Activated naive CD4-positive, alpha-beta T cell treated with anti-CD3 and anti-CD28 coated beads for 36 hours (primary cell): ENCODE data around the gene PTCD2. TPM values are rescaled to one million over a fixed set of nuclear protein-coding genes. Genes with fewer than 3 reads are reported as not detected.

Source experiments
- CTCF ChIA-PET: fragments of 350-600 bp; sonication (Branson Sonifier 250); formaldehyde crosslinking; loops from one replicate; lab custom pipeline; 2021; ENCODE audit warnings: antibody characterized with exemption; lab: Charles Lee
- DNase-seq: peaks from one replicate; pipeline ENCODE4 v3.0.0-alpha.2; 2020
- H3K27ac Mint-ChIP-seq: one replicate; pipeline ENCODE4 v1.8.0; 2021; ENCODE audit warnings: mild to moderate bottlenecking, mixed read lengths
- H3K27me3 Mint-ChIP-seq: one replicate; pipeline ENCODE4 v1.8.0; 2021; ENCODE audit warnings: low read depth, mixed read lengths
- H3K36me3 Mint-ChIP-seq: one replicate; pipeline ENCODE4 v1.8.0; 2021; ENCODE audit warnings: low read depth, mixed read lengths
- H3K4me1 Mint-ChIP-seq: one replicate; pipeline ENCODE4 v1.8.0; 2021; ENCODE audit warnings: low read depth, mixed read lengths
- H3K4me3 Mint-ChIP-seq: one replicate; pipeline ENCODE4 v1.8.0; 2021; ENCODE audit warnings: mild to moderate bottlenecking, moderate library complexity, mixed read lengths
- H3K9me3 Mint-ChIP-seq: one replicate; pipeline ENCODE4 v1.8.0; 2021; ENCODE audit warnings: mixed read lengths
- intact Hi-C: fragments of 100-400 bp; cut with micrococcal nuclease; formaldehyde crosslinking; loops from one replicate; pipeline ENCODE4 v1.15.1; 2023
- total RNA-seq, 2 experiments: library from RNA; stranded (reverse); gene quantifications; one replicate each; pipeline ENCODE4 v1.2.3, GENCODE V29; 2021

The PTCD2 gene
- 10 to 100 TPM; 10.1 to 11.6 TPM for total RNA-seq

- Mint-ChIP-seq H3K27ac (peak within 1 kb of the TSS; percentile 91), H3K4me3 (peak within 1 kb of the TSS; percentile 80), H3K9me3 (no peaks in the 10 kb centered on the region), H3K4me1 (peaks cover 45% of the 10 kb centered on the region), H3K27me3 (no peaks in the 10 kb centered on the region), H3K36me3 (peaks cover 24% of the 10 kb centered on the region)
- CTCF ChIA-PET, result interaction anchor here (0.6 to 4.1 kb wide), 3 partner anchors 12 to 687 kb away, joined by 4 to 28 read pairs (median 4); no protein-coding TSS in a partner anchor
- intact Hi-C loops, result loop anchor here (1.0 to 5.0 kb wide), 6 partner anchors 12 to 538 kb away; no protein-coding TSS in a partner anchor
- DNase-seq, result peak; percentile 97
Measured at GRCh38 chr5:72319976-72320752, at the start of gene PTCD2, which contains the start of gene MRPS27. Gene PTCD2 (plus strand): TSS chr5:72320373. CDS start chr5:72320383, 10 bp downstream. Gene MRPS27 (minus strand): TSS chr5:72320240. CDS start chr5:72320221, 19 bp downstream.

- no peak for DNase-seq
- H3K27ac Mint-ChIP-seq, result no peak overlapping the region
- CTCF ChIA-PET, result interaction anchor here (1.0 kb wide), 1 partner anchor 11 kb away, joined by 4 read pairs; no protein-coding TSS in a partner anchor
- no peak overlapping the region for H3K4me3 Mint-ChIP-seq
- peaks cover 25% of the 10 kb centered on the region for H3K36me3 Mint-ChIP-seq
- H3K4me1 Mint-ChIP-seq, result peaks cover 4% of the 10 kb centered on the region
- no peaks in the 10 kb centered on the region for H3K27me3 Mint-ChIP-seq
- H3K9me3 Mint-ChIP-seq, result no peaks in the 10 kb centered on the region
- intact Hi-C loops, result no loop called here
Measured at GRCh38 chr5:72271702-72272101, 48.5 kb upstream of the PTCD2 start.

- Mint-ChIP-seq H3K27ac (no peak overlapping the region), H3K4me3 (no peak overlapping the region), H3K27me3 (no peaks in the 10 kb centered on the region), H3K36me3 (peaks cover 31% of the 10 kb centered on the region), H3K9me3 (no peaks in the 10 kb centered on the region), H3K4me1 (peaks cover 4% of the 10 kb centered on the region)
- no peak for DNase-seq
- intact Hi-C loops, result no loop called here
- CTCF ChIA-PET, result interaction anchor here (1.0 kb wide), 1 partner anchor 10 kb away, joined by 4 read pairs; no protein-coding TSS in a partner anchor
Measured at GRCh38 chr5:72272398-72272797, 47.8 kb upstream of the PTCD2 start.

GRCh38 chr5:72273547-72273946 lies 46.6 kb upstream of the PTCD2 start:
- DNase-seq, result no peak
- Mint-ChIP-seq H3K9me3 (peaks cover 1% of the 10 kb centered on the region), H3K4me3 (no peak overlapping the region), H3K4me1 (peaks cover 4% of the 10 kb centered on the region), H3K27ac (no peak overlapping the region), H3K27me3 (no peaks in the 10 kb centered on the region), H3K36me3 (peaks cover 38% of the 10 kb centered on the region)
- CTCF ChIA-PET, result no interaction called here
- intact Hi-C loops, result no loop called here

- no peaks in the 10 kb centered on the region for H3K27me3 Mint-ChIP-seq
- H3K4me1 Mint-ChIP-seq, result peaks cover 2% of the 10 kb centered on the region
- no peak overlapping the region for H3K4me3 Mint-ChIP-seq
- CTCF ChIA-PET, result interaction anchor here (0.7 kb wide), 1 partner anchor 277 kb away, joined by 3 read pairs; no protein-coding TSS in a partner anchor
- H3K36me3 Mint-ChIP-seq, result peaks cover 53% of the 10 kb centered on the region
- no peak for DNase-seq
- no peak overlapping the region for H3K27ac Mint-ChIP-seq
- peaks cover 1% of the 10 kb centered on the region for H3K9me3 Mint-ChIP-seq
- intact Hi-C loops, result no loop called here
Measured at GRCh38 chr5:72276219-72276752, 43.9 kb upstream of the PTCD2 start.

- Mint-ChIP-seq H3K36me3 (peaks cover 65% of the 10 kb centered on the region), H3K9me3 (peaks cover 1% of the 10 kb centered on the region), H3K27ac (no peak overlapping the region), H3K27me3 (no peaks in the 10 kb centered on the region), H3K4me1 (no peaks in the 10 kb centered on the region), H3K4me3 (no peak overlapping the region)
- CTCF ChIA-PET, result interaction anchor here (0.6 kb wide), 2 partner anchors 26 to 616 kb away, joined by 3 read pairs; no protein-coding TSS in a partner anchor
- intact Hi-C loops, result no loop called here
- DNase-seq, result no peak
Measured at GRCh38 chr5:72280581-72281069, 39.5 kb upstream of the PTCD2 start.

- intact Hi-C loops, result no loop called here
- Mint-ChIP-seq H3K4me1 (no peaks in the 10 kb centered on the region), H3K4me3 (no peak overlapping the region), H3K9me3 (peaks cover 1% of the 10 kb centered on the region), H3K27me3 (no peaks in the 10 kb centered on the region), H3K36me3 (peaks cover 58% of the 10 kb centered on the region), H3K27ac (no peak overlapping the region)
- CTCF ChIA-PET, result no interaction called here
- no peak for DNase-seq
Measured at GRCh38 chr5:72281430-72281763, 38.8 kb upstream of the PTCD2 start.

GRCh38 chr5:72281764-72282499 lies 38.2 kb upstream of the PTCD2 start:
- Mint-ChIP-seq H3K27me3 (no peaks in the 10 kb centered on the region), H3K36me3 (peaks cover 58% of the 10 kb centered on the region), H3K4me3 (no peak overlapping the region), H3K9me3 (peaks cover 1% of the 10 kb centered on the region), H3K4me1 (no peaks in the 10 kb centered on the region), H3K27ac (no peak overlapping the region)
- CTCF ChIA-PET, result interaction anchor here (1.2 kb wide), 1 partner anchor 10 kb away, joined by 4 read pairs; no protein-coding TSS in a partner anchor
- intact Hi-C loops, result no loop called here
- no peak for DNase-seq

- Mint-ChIP-seq H3K4me3 (no peak overlapping the region), H3K36me3 (peaks cover 54% of the 10 kb centered on the region), H3K27me3 (no peaks in the 10 kb centered on the region), H3K9me3 (peaks cover 1% of the 10 kb centered on the region), H3K27ac (no peak overlapping the region), H3K4me1 (no peaks in the 10 kb centered on the region)
- intact Hi-C loops, result no loop called here
- CTCF ChIA-PET, result interaction anchor here (1.2 to 1.3 kb wide), 2 partner anchors 11 to 14 kb away, joined by 3 to 4 read pairs; no protein-coding TSS in a partner anchor
- no peak for DNase-seq
Measured at GRCh38 chr5:72282878-72283277, 37.3 kb upstream of the PTCD2 start.

GRCh38 chr5:72283358-72283757 lies 36.8 kb upstream of the PTCD2 start:
- intact Hi-C loops, result no loop called here
- H3K4me3 Mint-ChIP-seq, result no peak overlapping the region
- H3K27me3 Mint-ChIP-seq, result no peaks in the 10 kb centered on the region
- CTCF ChIA-PET, result interaction anchor here (1.2 to 1.3 kb wide), 2 partner anchors 12 to 14 kb away, joined by 3 to 4 read pairs; no protein-coding TSS in a partner anchor
- peaks cover 1% of the 10 kb centered on the region for H3K9me3 Mint-ChIP-seq
- H3K36me3 Mint-ChIP-seq, result peaks cover 53% of the 10 kb centered on the region
- no peak for DNase-seq
- no peaks in the 10 kb centered on the region for H3K4me1 Mint-ChIP-seq
- no peak overlapping the region for H3K27ac Mint-ChIP-seq

GRCh38 chr5:72284559-72285423 lies 35.4 kb upstream of the PTCD2 start:
- Mint-ChIP-seq H3K4me1 (no peaks in the 10 kb centered on the region), H3K36me3 (peaks cover 55% of the 10 kb centered on the region), H3K27ac (no peak overlapping the region), H3K4me3 (no peak overlapping the region), H3K9me3 (no peaks in the 10 kb centered on the region), H3K27me3 (no peaks in the 10 kb centered on the region)
- DNase-seq, result no peak
- CTCF ChIA-PET, result interaction anchor here (0.7 kb wide), 1 partner anchor 268 kb away, joined by 5 read pairs; no protein-coding TSS in a partner anchor
- intact Hi-C loops, result no loop called here
